Measurements from ENCODE around the gene PSEN1. TPM values are rescaled to one million over a fixed set of nuclear protein-coding genes. Genes with fewer than 3 reads are reported as not detected.

PSEN1 gene
- total RNA-seq = 10 to 100 TPM; 39.5 to 64.0 TPM

DNA sequence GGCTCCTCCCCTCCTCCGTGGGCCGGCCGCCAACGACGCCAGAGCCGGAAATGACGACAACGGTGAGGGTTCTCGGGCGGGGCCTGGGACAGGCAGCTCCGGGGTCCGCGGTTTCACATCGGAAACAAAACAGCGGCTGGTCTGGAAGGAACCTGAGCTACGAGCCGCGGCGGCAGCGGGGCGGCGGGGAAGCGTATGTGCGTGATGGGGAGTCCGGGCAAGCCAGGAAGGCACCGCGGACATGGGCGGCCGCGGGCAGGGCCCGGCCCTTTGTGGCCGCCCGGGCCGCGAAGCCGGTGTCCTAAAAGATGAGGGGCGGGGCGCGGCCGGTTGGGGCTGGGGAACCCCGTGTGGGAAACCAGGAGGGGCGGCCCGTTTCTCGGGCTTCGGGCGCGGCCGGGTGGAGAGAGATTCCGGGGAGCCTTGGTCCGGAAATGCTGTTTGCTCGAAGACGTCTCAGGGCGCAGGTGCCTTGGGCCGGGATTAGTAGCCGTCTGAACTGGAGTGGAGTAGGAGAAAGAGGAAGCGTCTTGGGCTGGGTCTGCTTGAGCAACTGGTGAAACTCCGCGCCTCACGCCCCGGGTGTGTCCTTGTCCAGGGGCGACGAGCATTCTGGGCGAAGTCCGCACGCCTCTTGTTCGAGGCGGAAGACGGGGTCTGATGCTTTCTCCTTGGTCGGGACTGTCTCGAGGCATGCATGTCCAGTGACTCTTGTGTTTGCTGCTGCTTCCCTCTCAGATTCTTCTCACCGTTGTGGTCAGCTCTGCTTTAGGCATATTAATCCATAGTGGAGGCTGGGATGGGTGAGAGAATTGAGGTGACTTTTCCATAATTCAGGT lies at the start of gene PSEN1:
PSEN1 (plus strand) TSS at position 121 of the 839 bp plus-strand sequence. CDS start 11,513 bp downstream, outside the sequence.
- peak; percentile 98 to 99 for ATAC-seq
- DNase-seq (ENCODE audit: low spot score) = peak; percentile 99
- Mint-ChIP-seq H3K27me3 (no peaks in the 10 kb centered on the region), H3K27ac (peak within 1 kb of the TSS; percentile 82 to 86), H3K4me1 (ENCODE audit: low read depth in 2 of 2) (peaks cover 18 to 29% of the 10 kb centered on the region in 2 donors), H3K36me3 (peaks cover 9% of the 10 kb centered on the region), H3K4me3 (peak within 1 kb of the TSS; percentile 92), H3K9me3 (no peaks in the 10 kb centered on the region)

GRCh38 chr14:73091044-73091443 lies 45.3 kb upstream of the PSEN1 start:
- ATAC-seq (no peak), DNase-seq (ENCODE audit: low spot score) (no peak)
- H3K27ac Mint-ChIP-seq = no peak overlapping the region
- no peaks in the 10 kb centered on the region for H3K9me3 Mint-ChIP-seq
- peaks cover 14% of the 10 kb centered on the region for H3K36me3 Mint-ChIP-seq
- peaks cover 0 to 8% of the 10 kb centered on the region in 2 donors for H3K4me1 Mint-ChIP-seq (ENCODE audit: low read depth in 2 of 2)
- no peaks in the 10 kb centered on the region for H3K27me3 Mint-ChIP-seq
- H3K4me3 Mint-ChIP-seq = no peak overlapping the region

- no peak for ATAC-seq
- no peak for DNase-seq (ENCODE audit: low spot score)
- peaks cover 15% of the 10 kb centered on the region for H3K36me3 Mint-ChIP-seq
- no peak overlapping the region for H3K4me3 Mint-ChIP-seq
- no peaks in the 10 kb centered on the region for H3K9me3 Mint-ChIP-seq
- H3K4me1 Mint-ChIP-seq (ENCODE audit: low read depth in 2 of 2) = peaks cover 2 to 5% of the 10 kb centered on the region in 2 donors
- H3K27ac Mint-ChIP-seq = no peak overlapping the region
- no peaks in the 10 kb centered on the region for H3K27me3 Mint-ChIP-seq
Observed at GRCh38 chr14:73097421-73097820, 38.9 kb upstream of the PSEN1 start.

- peaks cover 34% of the 10 kb centered on the region for H3K36me3 Mint-ChIP-seq
- H3K4me3 Mint-ChIP-seq = no peak overlapping the region
- no peak overlapping the region for H3K27ac Mint-ChIP-seq
- no peaks in the 10 kb centered on the region for H3K9me3 Mint-ChIP-seq
- peaks cover 4 to 5% of the 10 kb centered on the region in 2 donors for H3K4me1 Mint-ChIP-seq (ENCODE audit: low read depth in 2 of 2)
- no peak for DNase-seq (ENCODE audit: low spot score)
- H3K27me3 Mint-ChIP-seq = no peaks in the 10 kb centered on the region
- ATAC-seq = no peak
Observed at GRCh38 chr14:73100334-73100733, 36.0 kb upstream of the PSEN1 start.

DNA sequence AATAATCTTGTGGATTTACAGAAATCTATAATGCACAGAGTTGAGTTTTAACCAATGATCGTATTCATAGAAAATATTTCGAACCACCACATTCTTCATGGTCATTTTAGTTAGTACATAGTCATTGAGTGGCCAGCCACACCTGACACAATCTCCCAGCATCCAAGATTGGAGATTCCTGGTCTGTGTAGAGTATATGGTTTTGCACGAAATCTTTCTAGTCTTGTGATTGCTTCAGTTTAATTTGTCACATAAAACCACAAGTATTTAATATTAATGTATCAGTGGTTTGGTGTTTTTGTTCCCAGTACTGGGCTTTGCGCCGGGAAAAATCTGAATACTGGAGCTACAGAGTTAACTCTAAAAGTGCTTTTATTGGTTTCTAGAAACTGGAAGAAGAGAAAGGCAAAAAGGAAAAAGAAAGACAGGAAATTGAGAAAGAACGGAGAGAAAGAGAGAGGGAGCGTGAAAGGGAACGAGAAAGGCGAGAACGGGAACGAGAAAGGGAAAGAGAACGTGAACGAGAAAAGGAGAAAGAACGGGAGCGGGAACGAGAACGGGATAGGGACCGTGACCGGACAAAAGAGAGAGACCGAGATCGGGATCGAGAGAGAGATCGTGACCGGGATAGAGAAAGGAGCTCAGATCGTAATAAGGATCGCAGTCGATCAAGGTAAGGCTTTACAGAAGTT lies 33.4 kb upstream of the PSEN1 start:
- H3K9me3 Mint-ChIP-seq = no peaks in the 10 kb centered on the region
- no peak for DNase-seq (ENCODE audit: low spot score)
- no peaks in the 10 kb centered on the region for H3K27me3 Mint-ChIP-seq
- peaks cover 32% of the 10 kb centered on the region for H3K36me3 Mint-ChIP-seq
- no peak for ATAC-seq
- no peak overlapping the region for H3K4me3 Mint-ChIP-seq
- no peak overlapping the region for H3K27ac Mint-ChIP-seq
- peaks cover 0 to 2% of the 10 kb centered on the region in 2 donors for H3K4me1 Mint-ChIP-seq (ENCODE audit: low read depth in 2 of 2)

DNA sequence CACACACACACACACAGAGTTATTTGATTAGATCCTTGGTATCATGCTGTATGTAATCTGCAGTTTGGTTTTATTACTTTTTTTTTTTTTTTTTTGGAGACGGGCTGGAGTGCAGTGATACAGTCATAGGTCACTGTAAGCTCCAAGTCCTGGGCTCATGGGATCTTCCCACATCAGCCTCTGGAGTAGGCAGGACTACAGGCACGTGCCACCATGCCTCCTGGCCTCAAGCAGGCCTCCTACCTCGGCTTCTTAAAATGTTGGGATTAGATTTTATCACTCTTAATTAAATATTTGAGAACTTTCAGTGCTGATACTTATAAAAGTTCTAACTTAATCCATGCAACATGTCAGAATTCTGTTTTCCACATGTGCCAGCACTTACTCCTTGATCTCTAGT lies 31.3 kb upstream of the PSEN1 start:
- H3K36me3 Mint-ChIP-seq = peaks cover 37% of the 10 kb centered on the region
- no peaks in the 10 kb centered on the region for H3K9me3 Mint-ChIP-seq
- ATAC-seq = no peak
- H3K27me3 Mint-ChIP-seq = no peaks in the 10 kb centered on the region
- H3K27ac Mint-ChIP-seq = no peak overlapping the region
- no peak for DNase-seq (ENCODE audit: low spot score)
- H3K4me3 Mint-ChIP-seq = no peak overlapping the region
- H3K4me1 Mint-ChIP-seq (ENCODE audit: low read depth in 2 of 2) = peaks cover 0 to 4% of the 10 kb centered on the region in 2 donors

GRCh38 chr14:73105727-73106126 lies 30.6 kb upstream of the PSEN1 start:
- H3K4me1 Mint-ChIP-seq (ENCODE audit: low read depth in 2 of 2) = peaks cover 0 to 4% of the 10 kb centered on the region in 2 donors
- no peak for DNase-seq (ENCODE audit: low spot score)
- H3K27me3 Mint-ChIP-seq = no peaks in the 10 kb centered on the region
- no peak for ATAC-seq
- no peak overlapping the region for H3K4me3 Mint-ChIP-seq
- peaks cover 41% of the 10 kb centered on the region for H3K36me3 Mint-ChIP-seq
- no peaks in the 10 kb centered on the region for H3K9me3 Mint-ChIP-seq
- H3K27ac Mint-ChIP-seq = no peak overlapping the region

GRCh38 chr14:73116079-73116665 lies 20.1 kb upstream of the PSEN1 start:
- no peaks in the 10 kb centered on the region for H3K27me3 Mint-ChIP-seq
- H3K4me3 Mint-ChIP-seq = no peak overlapping the region
- H3K9me3 Mint-ChIP-seq = no peaks in the 10 kb centered on the region
- no peak for DNase-seq (ENCODE audit: low spot score)
- H3K27ac Mint-ChIP-seq = peak overlapping the region; percentile 0 to 2
- H3K36me3 Mint-ChIP-seq = peaks cover 27% of the 10 kb centered on the region
- peaks cover 13 to 15% of the 10 kb centered on the region in 2 donors for H3K4me1 Mint-ChIP-seq (ENCODE audit: low read depth in 2 of 2)
- ATAC-seq = no peak

DNA sequence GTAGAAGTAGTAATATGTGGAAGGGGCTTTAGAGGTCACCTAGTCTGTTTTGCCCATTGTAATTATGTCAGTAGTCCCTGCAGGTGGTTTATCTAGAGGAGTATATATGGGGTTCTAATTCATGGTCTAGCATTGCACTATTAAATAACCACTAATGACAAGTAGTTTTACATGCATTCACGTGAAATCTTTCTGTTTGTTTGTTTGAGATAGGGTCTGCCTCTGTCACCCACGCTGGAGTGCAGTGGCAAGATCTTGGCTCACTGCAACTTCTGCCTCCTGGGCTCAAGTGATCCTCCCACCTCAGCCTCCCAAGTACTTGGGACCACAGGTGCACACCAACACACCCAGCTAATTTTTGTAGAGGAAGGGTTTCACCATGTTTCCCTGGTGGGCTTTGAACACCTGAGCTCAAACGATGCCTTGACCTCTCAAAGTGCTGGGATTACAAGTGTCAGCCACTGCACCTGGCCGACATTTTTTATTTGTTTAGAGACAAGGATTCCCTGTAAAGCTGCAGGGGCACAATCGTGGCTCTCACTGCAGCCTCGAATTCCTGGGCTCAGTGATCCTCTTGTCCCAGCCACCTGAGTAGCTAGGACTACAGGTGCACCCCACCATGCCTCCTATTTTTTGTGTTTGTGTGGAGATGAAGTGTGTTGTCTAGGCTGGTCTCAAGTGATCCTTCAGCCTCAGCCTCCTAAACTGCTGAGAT lies 12.0 kb upstream of the PSEN1 start:
- no peak for DNase-seq (ENCODE audit: low spot score)
- no peaks in the 10 kb centered on the region for H3K27me3 Mint-ChIP-seq
- H3K9me3 Mint-ChIP-seq = no peaks in the 10 kb centered on the region
- H3K4me3 Mint-ChIP-seq = no peak overlapping the region
- peaks cover 5% of the 10 kb centered on the region for H3K36me3 Mint-ChIP-seq
- H3K27ac Mint-ChIP-seq = no peak overlapping the region
- no peak for ATAC-seq
- H3K4me1 Mint-ChIP-seq (ENCODE audit: low read depth in 2 of 2) = no peaks in the 10 kb centered on the region

DNA sequence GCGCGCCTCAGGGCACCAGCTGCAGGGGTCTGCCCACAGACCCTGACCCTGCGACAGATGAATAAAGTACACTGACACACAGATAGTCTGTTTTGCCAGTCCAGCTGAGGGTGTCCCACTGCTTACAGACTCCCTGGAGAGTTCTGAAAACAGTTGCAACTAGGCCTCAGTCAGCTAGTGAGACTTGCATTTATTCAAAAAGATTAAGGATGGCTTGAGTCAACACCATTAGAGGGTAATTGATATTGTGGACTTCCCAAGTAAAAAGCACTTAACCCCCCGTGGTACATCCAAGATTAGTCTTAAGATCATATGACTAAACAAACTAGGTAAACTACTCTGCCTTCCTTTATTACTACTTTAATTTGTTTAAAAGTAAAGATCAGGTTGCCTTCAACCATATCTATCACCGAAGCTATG lies 11.1 kb upstream of the PSEN1 start:
- no peak overlapping the region for H3K27ac Mint-ChIP-seq
- no peaks in the 10 kb centered on the region for H3K9me3 Mint-ChIP-seq
- no peaks in the 10 kb centered on the region for H3K27me3 Mint-ChIP-seq
- peaks cover 5% of the 10 kb centered on the region for H3K36me3 Mint-ChIP-seq
- H3K4me3 Mint-ChIP-seq = no peak overlapping the region
- H3K4me1 Mint-ChIP-seq (ENCODE audit: low read depth in 2 of 2) = no peaks in the 10 kb centered on the region
- ATAC-seq = no peak
- no peak for DNase-seq (ENCODE audit: low spot score)

DNA sequence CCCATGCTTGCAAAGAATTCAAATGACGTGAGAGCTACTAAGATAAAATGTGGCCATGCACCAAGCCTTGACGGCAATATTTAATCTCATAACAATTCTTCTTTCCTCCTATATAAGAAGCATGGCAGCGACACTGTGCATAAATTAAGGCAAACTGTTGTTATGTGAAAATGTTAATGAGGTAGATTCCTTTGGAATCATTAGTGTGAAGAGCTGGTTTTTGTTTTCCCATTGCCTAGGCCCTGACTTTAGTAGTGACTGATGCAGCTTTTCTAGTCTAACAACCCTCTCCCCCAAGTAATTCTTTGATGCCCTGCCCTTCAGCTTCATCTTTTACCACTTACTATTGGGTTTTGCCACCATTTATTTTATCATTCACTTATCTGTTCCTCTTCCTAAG lies 10.6 kb upstream of the PSEN1 start:
- Mint-ChIP-seq H3K4me3 (no peak overlapping the region), H3K4me1 (ENCODE audit: low read depth in 2 of 2) (no peaks in the 10 kb centered on the region), H3K27me3 (no peaks in the 10 kb centered on the region), H3K36me3 (peaks cover 5% of the 10 kb centered on the region), H3K9me3 (no peaks in the 10 kb centered on the region), H3K27ac (no peak overlapping the region)
- ATAC-seq (no peak), DNase-seq (ENCODE audit: low spot score) (no peak)

DNA sequence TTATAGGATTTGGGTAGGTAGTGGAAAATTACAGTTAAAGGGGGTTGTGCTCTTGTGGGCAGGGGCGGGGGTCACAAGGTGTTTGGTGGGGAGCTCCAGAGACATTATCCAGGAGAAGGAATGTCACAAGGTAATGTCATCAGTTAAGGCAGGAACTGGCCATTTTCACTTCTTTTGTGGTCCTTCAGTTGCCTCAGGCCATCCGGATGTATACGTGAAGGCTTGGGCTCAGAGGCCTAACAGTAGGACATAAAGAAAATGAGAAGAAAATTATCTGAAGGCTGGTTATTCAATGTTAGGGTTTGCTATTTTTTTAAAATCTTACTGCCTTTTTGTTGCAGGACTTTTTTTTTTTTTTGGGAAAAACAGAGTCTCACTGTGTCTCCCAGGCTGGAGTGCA lies 2.5 kb upstream of the PSEN1 start:
- Mint-ChIP-seq H3K27ac (no peak overlapping the region), H3K4me1 (ENCODE audit: low read depth in 2 of 2) (peaks cover 10 to 21% of the 10 kb centered on the region in 2 donors), H3K27me3 (no peaks in the 10 kb centered on the region)

DNA sequence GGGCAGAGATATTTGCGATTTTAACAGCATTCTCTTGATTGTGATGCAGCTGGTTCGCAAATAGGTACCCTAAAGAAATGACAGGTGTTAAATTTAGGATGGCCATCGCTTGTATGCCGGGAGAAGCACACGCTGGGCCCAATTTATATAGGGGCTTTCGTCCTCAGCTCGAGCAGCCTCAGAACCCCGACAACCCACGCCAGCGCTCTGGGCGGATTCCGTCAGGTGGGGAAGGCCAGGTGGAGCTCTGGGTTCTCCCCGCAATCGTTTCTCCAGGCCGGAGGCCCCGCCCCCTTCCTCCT lies 271 bp upstream of the PSEN1 start:
- ATAC-seq (no peak), DNase-seq (ENCODE audit: low spot score) (no peak)
- Mint-ChIP-seq H3K27me3 (no peaks in the 10 kb centered on the region), H3K4me3 (peak overlapping the region; percentile 92), H3K9me3 (no peaks in the 10 kb centered on the region), H3K27ac (peak overlapping the region; percentile 82 to 86), H3K4me1 (ENCODE audit: low read depth in 2 of 2) (peaks cover 16 to 26% of the 10 kb centered on the region in 2 donors), H3K36me3 (peaks cover 9% of the 10 kb centered on the region)

More for the DNA sequence above, 2.5 kb upstream of the PSEN1 start:
- H3K9me3 Mint-ChIP-seq = no peaks in the 10 kb centered on the region
- H3K4me3 Mint-ChIP-seq = no peak overlapping the region
- ATAC-seq (no peak), DNase-seq (ENCODE audit: low spot score) (no peak)
- peaks cover 9% of the 10 kb centered on the region for H3K36me3 Mint-ChIP-seq

Data from natural killer cell treated with Interleukin-12 subunit alpha and Interleukin-12 subunit beta and Interleukin-15 and Interleukin-18, amount 100 ng/mL, for 72 hours (primary cell).